Stimulated activated effector memory CD8-positive, alpha-beta T cell treated with anti-CD3 and anti-CD28 coated beads, Interleukin-12 subunit alpha, Interleukin-12 subunit beta, amount 100 ng/mL, for 72 hours (primary cell): ENCODE data around the gene MLLT10.
"Not testable (repeated sequence)": the region's sequence is repeated elsewhere in the genome, so short reads cannot be mapped to it uniquely, and the experiment has no call there.

Experiments
- ATAC-seq: fragments of 150-1000 bp; cut with Tn5 transposase; 2 replicates; pipeline ENCODE4 v1.10.0; 2021
- DNase-seq, 2 donors: peaks; one replicate each; pipeline ENCODE4 v3.0.0; 2021 to 2022; ENCODE audit warnings: low spot score in 2 of 2
- H3K27ac Mint-ChIP-seq: one replicate; pipeline ENCODE4 v1.8.0; 2022; ENCODE audit warnings: mild to moderate bottlenecking, mixed read lengths
- H3K36me3 Mint-ChIP-seq: one replicate; pipeline ENCODE4 v1.8.0; 2022; ENCODE audit warnings: mild to moderate bottlenecking, mixed read lengths
- H3K4me1 Mint-ChIP-seq: one replicate; pipeline ENCODE4 v1.8.0; 2022; ENCODE audit warnings: mixed read lengths
- H3K4me3 Mint-ChIP-seq: one replicate; pipeline ENCODE4 v1.8.0; 2022; ENCODE audit warnings: mild to moderate bottlenecking, mixed read lengths
- H3K9me3 Mint-ChIP-seq: one replicate; pipeline ENCODE4 v1.8.0; 2022; ENCODE audit warnings: mixed read lengths

The MLLT10 gene

DNA sequence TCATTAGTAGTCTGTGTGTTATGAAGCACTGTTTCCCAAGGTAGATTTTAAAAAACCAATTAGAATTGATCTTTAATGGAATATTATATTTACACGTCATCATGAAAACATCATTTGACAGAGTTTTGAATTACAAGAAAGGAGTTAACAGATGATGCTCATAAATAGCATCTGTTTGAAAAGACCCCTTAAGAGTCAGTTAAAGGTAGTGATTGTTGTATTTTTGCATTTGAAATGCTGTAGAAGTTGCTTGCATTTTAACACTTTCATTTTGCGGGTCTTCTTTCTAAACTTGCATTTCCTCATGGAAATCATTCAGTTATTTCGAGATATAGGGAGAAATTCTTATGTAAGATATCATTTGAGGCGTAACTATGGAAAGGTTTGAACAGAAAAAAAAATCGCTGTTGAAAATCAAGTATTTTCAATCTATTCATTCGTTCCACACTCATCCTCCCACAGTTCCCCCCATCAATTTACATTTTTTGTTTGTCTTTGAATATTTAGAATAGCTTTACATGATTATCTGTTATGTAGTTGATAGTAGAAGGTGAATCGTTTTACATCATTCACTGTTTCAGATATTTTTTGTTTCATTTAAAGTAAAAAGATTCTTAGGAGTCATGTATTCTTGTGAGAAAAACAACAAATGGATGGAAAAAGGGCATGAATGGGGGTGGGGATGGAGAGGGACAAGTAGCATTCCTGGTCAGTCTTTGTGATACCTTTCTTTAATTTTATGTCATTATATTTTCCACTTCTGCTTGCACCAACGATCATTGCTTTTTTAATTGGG is 5.6 kb upstream of the MLLT10 start:
- peaks cover 22% of the 10 kb centered on the region for H3K4me1 Mint-ChIP-seq
- no peak overlapping the region for H3K27ac Mint-ChIP-seq
- peaks cover 7% of the 10 kb centered on the region for H3K36me3 Mint-ChIP-seq
- ATAC-seq (no peak), DNase-seq (no peak)
- H3K4me3 Mint-ChIP-seq, result no peak overlapping the region
- no peaks in the 10 kb centered on the region for H3K9me3 Mint-ChIP-seq

DNA sequence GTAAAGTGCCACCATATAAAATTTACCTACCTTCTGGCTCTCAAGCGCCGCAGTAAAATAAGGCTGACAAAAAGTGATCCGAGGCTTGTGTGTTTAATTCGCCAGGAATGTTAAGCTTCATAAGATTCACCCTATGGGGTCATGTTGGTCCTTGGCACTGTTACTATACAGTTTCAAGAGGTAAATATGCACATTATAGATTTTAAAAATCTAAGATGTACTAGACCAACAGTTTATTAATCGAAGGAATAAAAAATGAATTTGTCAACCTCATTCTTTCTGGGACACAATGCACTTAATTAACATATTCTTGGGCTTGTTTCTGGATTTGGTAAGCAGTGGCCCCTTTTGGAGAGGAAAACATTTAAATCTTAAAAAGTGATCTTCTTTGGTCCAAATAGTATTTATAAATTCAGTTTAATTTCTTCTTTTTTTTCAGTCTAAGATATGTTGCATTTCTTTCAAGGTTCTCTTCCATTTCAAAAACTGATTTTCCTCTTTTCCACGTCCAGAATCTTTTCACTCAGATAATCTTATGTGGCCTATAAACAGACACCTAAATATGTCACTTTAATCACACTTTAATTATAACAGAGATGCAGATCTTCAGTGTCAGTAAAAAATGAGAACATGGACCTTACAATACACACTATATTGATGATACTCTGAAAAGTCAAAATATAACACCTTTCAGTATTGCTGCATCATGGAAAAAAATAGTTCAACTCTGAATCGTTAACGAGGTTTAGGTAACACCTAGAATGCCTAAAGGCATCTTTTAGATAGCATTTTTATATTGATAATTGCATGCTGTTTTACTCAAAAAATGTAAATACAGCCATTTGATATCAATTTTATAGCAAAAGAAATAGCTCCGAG is 4.8 kb upstream of the MLLT10 start:
- Mint-ChIP-seq H3K27ac (no peak overlapping the region), H3K9me3 (no peaks in the 10 kb centered on the region), H3K4me1 (peaks cover 25% of the 10 kb centered on the region), H3K4me3 (no peak overlapping the region), H3K36me3 (peaks cover 7% of the 10 kb centered on the region)
- ATAC-seq (no peak), DNase-seq (no peak)

DNA sequence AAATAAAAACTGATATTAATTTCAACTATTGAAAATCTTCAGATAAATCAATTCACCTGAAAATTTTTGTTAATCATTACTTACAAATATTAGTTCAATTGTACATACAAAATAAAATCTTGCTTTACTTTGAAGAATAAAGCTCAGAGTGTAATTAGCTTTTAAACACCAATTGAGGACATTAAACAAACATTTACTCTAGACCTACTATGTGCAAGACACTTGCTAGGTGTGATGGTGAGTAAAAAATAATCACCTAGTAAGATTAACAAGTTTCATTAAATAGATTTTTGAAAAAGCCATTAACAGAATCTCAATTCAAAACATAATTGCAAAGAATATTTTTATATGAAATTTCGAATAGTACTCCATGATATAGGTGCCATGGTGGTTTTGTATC is 3.9 kb upstream of the MLLT10 start:
- no peak overlapping the region for H3K27ac Mint-ChIP-seq
- H3K4me3 Mint-ChIP-seq, result no peak overlapping the region
- peaks cover 2% of the 10 kb centered on the region for H3K36me3 Mint-ChIP-seq
- H3K9me3 Mint-ChIP-seq, result no peaks in the 10 kb centered on the region
- H3K4me1 Mint-ChIP-seq, result peaks cover 22% of the 10 kb centered on the region
- ATAC-seq, result no peak
- DNase-seq, result no peak

DNA sequence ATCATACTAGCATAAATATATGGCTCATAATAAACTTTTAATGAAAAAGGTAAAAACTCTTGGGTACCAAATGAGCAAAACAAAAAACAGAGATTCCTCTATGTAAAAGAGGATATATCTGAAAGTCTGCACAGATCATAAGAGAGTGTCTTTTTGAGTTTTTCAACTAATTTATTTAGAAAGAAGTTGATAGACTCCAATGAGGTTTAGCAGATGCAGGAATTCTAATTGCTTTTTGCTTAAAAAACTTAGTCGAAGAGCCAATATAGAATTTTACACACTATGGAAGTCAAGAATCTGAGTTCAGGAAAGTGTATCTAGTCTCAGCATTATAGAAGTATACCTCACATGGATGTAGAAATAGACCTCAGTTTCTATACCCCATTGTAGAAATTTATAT is 3.4 kb upstream of the MLLT10 start:
- H3K36me3 Mint-ChIP-seq, result peaks cover 6% of the 10 kb centered on the region

DNA sequence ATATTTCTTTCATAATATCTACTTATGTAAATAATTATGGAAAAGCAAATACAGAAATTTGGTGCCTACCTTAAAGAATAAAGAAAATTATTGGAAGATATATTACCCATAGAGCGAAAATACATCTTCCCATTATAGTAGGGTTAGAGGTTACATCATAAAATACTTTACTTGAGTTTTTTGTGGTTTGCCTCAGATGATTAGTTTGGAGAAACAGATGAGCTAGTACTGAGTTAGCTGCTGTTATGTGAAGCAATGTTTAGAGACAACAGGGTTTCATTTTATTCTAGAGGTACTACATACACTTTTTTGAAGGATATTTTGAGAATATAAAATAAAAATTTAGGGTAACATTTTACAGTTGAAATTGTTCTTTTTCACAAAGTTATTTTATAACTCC is 2.9 kb upstream of the MLLT10 start:
- Mint-ChIP-seq H3K9me3 (no peaks in the 10 kb centered on the region), H3K4me3 (no peak overlapping the region), H3K27ac (no peak overlapping the region), H3K4me1 (peaks cover 23% of the 10 kb centered on the region), H3K36me3 (peaks cover 8% of the 10 kb centered on the region)
- DNase-seq (no peak), ATAC-seq (no peak)

More for the DNA sequence above, 3.4 kb upstream of the MLLT10 start:
- ATAC-seq, result no peak
- Mint-ChIP-seq H3K27ac (no peak overlapping the region), H3K4me3 (no peak overlapping the region), H3K4me1 (peaks cover 22% of the 10 kb centered on the region), H3K9me3 (no peaks in the 10 kb centered on the region)
- DNase-seq, result no peak

DNA sequence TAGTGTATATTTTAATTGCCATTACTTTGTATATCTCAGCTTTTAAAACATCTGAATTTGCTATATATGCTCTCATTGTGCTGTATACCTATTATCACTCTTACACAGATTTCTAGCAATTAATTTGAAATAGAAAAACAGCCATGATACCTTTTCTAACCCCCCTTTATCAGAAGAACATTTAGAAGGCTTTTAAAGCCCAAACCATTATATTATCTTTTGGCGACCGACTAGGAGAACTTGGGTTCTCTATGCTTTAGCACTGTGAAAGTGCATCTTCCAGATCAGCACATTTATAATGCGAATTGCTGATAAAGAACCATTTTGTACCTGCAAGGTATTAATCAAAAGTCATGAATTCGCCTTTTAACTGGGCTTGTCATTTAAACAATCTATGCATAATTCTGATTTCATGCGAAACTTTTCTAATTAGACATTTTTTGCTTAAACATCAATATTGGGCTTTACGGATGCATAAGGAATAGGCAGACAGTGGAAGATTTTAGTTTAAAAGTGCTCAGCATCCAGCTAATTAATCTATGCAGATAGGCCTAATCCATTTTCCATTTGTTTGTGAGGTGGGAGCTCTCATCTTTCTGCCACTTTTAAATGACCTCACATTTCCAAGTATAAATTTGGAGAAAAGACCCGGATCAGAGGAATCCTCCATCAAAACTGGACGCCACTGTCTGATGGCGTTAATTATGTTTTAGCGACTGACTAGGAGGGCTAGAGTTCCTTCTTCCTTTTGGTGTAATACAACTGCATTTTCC is 1.2 kb upstream of the MLLT10 start:
- Mint-ChIP-seq H3K4me3 (peak overlapping the region; percentile 79), H3K27ac (peak overlapping the region; percentile 90), H3K4me1 (peaks cover 15% of the 10 kb centered on the region), H3K9me3 (no peaks in the 10 kb centered on the region), H3K36me3 (peaks cover 25% of the 10 kb centered on the region)
- ATAC-seq (no peak), DNase-seq (no peak)

DNA sequence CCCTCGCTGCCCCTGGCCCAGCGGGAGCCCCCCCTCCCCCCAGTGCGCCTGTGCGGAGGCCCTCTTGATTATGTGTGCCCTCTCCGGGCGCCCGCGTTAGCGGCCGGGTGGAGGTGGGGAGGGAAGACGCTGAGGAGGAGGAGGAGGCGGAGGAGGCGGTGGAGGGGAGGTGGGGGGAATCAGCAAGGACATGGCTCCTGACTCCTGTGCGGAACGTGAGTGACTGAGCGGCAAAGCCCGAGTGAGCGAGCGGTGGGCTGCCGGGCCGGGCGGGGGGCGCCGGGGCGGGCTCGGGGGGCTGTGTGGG is 201 bp downstream of the MLLT10 start:
- Mint-ChIP-seq H3K36me3 (peaks cover 39% of the 10 kb centered on the region), H3K9me3 (no peaks in the 10 kb centered on the region), H3K4me1 (peaks cover 15% of the 10 kb centered on the region), H3K4me3 (peak overlapping the region; percentile 79), H3K27ac (peak overlapping the region; percentile 90)
- ATAC-seq, result no peak
- DNase-seq, result no peak

DNA sequence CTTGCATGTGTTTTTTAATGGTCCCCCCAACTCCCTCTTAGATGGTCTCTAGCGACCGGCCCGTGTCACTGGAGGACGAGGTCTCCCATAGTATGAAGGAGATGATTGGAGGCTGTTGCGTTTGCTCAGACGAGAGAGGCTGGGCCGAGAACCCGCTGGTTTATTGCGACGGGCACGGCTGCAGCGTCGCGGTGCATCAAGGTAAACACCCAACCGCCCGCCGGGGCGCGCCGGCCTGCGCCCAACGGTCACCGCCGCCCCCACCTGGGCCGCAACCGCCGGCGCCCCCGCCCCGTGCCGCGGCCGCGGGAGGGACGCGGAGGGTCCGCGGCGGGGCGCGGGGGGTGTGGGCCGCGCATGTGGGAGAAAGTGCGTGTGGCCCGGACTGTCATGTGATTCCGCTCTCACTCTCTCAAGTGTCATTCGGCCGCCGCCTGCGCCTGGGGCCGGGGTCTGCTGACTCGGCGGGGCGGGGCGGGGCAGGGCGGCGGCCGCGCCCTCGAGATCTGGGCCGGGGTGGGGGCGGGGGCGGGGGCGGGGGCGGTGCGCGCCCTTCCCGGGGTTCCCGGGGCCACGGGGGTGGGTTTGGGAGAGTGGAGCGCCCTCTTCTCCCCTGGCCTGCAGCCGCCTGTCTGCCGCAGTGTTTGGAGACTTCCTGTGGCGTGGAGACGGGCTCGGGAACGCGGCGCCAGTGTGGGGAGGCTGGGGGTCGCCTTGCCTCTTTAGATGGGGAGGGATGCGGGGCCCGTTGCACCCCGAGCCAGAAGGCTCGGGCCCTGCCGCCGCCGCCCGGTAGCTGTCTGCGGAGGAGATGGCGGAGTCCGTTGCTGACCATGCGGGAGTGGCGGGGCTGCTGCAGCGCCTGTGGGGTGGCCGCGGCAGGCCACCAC is 817 bp downstream of the MLLT10 start:
- no peaks in the 10 kb centered on the region for H3K9me3 Mint-ChIP-seq
- peak; percentile 56 for ATAC-seq

DNA sequence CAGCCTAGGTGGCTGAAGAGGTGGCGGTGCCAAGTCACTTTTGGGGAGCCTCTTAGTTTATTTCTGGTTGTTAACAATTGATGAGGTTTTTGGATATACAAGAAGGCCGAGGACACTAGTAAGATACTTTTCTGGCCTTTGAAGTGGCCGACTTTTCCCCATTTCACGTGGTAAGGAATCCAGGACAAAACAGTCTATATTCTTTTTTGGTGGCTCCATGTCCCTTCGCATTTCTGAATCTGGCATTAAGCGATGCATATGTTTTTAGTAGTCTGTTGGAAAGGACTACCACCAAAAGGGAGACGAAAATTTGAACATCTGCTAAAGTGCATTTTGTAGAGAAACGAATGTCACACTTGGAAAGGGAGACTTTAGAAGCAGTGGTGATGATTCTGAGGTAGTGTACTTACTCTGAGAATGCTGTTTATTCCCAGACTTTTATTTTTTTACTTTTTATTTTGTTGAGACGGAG is 1.5 kb downstream of the MLLT10 start:
- Mint-ChIP-seq H3K27ac (peak overlapping the region; percentile 60), H3K36me3 (peaks cover 52% of the 10 kb centered on the region)
- no peak for ATAC-seq

More for the DNA sequence above, 817 bp downstream of the MLLT10 start:
- Mint-ChIP-seq H3K4me3 (peak overlapping the region; percentile 79), H3K36me3 (peaks cover 45% of the 10 kb centered on the region), H3K27ac (peak overlapping the region; percentile 90), H3K4me1 (peaks cover 15% of the 10 kb centered on the region)
- peak; percentile 26 to 65 for DNase-seq

DNA sequence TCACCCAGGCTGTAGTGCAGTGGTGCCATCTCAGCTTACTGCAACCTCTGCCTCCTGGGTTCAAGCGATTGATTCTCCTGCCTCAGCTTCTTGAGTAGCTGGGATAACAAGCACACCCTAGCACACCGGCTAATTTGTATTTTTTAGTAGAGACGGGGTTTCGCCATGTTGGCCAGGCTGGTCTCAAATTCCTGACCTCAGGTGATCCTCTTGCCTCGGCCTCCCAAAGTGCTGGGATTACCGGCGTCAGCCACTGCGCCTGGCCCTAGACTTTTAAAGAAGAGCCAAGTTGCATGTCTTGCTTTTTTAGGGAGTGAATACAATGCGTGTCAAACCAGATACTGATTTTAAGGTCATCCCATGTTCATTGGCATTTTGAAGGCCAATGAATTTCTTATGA is 1.9 kb downstream of the MLLT10 start:
- ATAC-seq, DNase-seq, H3K9me3 Mint-ChIP-seq, H3K27ac Mint-ChIP-seq: not testable (repeated sequence)
- Mint-ChIP-seq H3K4me3 (peak overlapping the region; percentile 79), H3K4me1 (peaks cover 15% of the 10 kb centered on the region), H3K36me3 (peaks cover 56% of the 10 kb centered on the region)

More for the DNA sequence above, 1.5 kb downstream of the MLLT10 start:
- no peak for DNase-seq
- Mint-ChIP-seq H3K4me3 (peak overlapping the region; percentile 79), H3K4me1 (peaks cover 15% of the 10 kb centered on the region), H3K9me3 (no peaks in the 10 kb centered on the region)

DNA sequence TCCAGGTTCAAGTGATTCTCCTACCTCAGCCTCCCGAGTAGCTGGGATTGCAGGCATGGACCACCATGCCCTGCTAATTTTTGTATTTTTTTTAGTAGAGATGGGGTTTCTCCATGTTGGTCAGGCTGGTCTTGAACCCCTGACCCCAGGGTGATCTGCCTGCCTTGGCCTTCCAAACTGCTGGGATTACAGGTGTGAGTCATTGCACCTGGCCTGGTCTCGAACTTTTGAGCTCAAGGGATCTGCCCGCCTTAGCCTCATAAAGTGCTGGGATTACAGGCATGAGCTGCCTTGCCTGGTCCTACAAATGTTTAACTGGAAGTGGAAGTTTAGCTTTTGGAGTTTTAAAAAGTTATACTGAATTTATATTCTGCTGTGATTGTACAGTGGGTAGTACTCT is 2.8 kb downstream of the MLLT10 start:
- Mint-ChIP-seq H3K36me3 (peaks cover 65% of the 10 kb centered on the region), H3K4me3 (no peak overlapping the region), H3K27ac (no peak overlapping the region)

DNA sequence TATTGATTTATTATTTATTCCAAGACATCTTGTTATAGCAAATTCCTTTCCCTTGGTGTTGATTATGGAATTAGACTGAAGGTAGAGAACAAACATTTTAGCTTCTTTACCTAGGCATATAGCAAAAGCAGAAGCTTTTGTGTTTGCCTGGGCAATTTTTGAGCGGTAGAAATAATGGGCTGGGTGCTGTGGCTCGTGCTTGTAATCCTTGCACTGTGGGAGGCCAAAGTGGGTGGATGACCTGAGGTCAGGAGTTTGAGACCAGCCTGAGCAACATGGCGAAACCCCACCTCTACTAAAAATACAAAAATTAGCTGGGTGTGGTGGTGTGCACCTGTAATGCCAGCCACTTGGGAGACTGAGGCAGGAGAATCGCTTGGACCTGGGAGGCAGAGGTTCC is 6.7 kb downstream of the MLLT10 start:
- DNase-seq, ATAC-seq, H3K4me1 Mint-ChIP-seq, H3K9me3 Mint-ChIP-seq, H3K4me3 Mint-ChIP-seq, H3K27ac Mint-ChIP-seq: not testable (repeated sequence)
- peaks cover 97% of the 10 kb centered on the region for H3K36me3 Mint-ChIP-seq

More for the DNA sequence above, 2.8 kb downstream of the MLLT10 start:
- no peak for ATAC-seq
- Mint-ChIP-seq H3K4me1 (peaks cover 15% of the 10 kb centered on the region), H3K9me3 (no peaks in the 10 kb centered on the region)
- DNase-seq, result no peak

DNA sequence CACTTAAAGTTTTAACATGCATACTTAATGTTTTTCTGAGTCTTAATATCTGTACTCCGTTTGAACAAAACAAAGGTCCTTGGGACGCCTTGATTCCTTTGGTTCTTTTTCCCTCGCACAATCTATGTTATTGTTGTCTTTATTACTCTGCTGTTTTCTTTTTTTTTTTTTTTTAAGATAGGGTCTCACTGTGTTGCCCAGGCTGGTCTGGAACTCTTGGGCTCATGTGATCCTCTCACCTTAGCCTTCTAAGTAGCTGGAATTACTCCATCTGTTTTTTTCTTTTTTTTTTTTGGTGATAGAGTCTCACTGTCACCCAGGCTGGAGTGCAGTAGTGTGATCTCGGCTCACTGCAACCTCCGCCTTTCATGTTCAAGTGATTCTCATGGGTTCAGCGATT is 13.2 kb downstream of the MLLT10 start:
- H3K36me3 Mint-ChIP-seq, result peaks cover 100% of the 10 kb centered on the region
- H3K4me1 Mint-ChIP-seq, result no peaks in the 10 kb centered on the region
- no peak overlapping the region for H3K4me3 Mint-ChIP-seq
- ATAC-seq, result no peak
- DNase-seq, result peak in 1 of 2 donors; percentile 25
- H3K9me3 Mint-ChIP-seq, result no peaks in the 10 kb centered on the region
- H3K27ac Mint-ChIP-seq, result peak overlapping the region; percentile 14

DNA sequence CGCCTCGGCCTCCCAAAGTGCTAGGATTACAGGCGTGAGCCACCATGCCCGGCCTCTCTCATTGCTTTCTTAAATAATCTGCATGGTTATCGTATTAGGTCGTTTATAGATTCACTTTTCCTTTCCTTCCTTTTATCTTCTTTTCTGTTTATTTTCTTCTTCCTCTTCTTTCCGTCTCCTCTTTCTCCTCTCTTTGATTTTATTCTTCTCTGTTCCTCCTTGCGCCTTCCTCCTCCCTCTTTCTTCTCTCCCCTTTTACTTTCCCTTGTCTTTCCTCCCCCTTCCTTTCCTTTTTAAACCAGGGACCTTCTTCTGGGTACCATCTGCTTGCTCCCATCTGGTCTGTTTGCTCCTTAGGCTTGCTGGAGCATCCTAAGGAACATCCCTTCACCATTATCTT is 18.6 kb downstream of the MLLT10 start:
- H3K4me3 Mint-ChIP-seq, result no peak overlapping the region
- DNase-seq (peak in 1 of 2 donors; percentile 13), ATAC-seq (no peak)
- H3K4me1 Mint-ChIP-seq, result peaks cover 12% of the 10 kb centered on the region
- no peaks in the 10 kb centered on the region for H3K9me3 Mint-ChIP-seq
- H3K36me3 Mint-ChIP-seq, result peaks cover 100% of the 10 kb centered on the region
- peak overlapping the region; percentile 48 for H3K27ac Mint-ChIP-seq
